Esophagus muscularis mucosa (tissue), 4 donors: Measurements from ENCODE around the gene CAMKMT.

Experiments used
- EP300 ChIP-seq: sonication (generic); formaldehyde crosslinking; IDR thresholded peaks from one replicate; pipeline ENCODE4 v1.6.1; 2017; ENCODE audit warnings: antibody characterized with exemption
- POLR2A ChIP-seq: fragments of 450-650 bp; IDR thresholded peaks from one replicate; pipeline ENCODE4 v1.6.1; 2017; ENCODE audit warnings: antibody characterized with exemption, moderate library complexity, mild to moderate bottlenecking, low read depth
- POLR2AphosphoS5 ChIP-seq, 2 donors: sonication (generic); formaldehyde crosslinking; IDR thresholded peaks; one replicate each; pipeline ENCODE4 v1.6.1; 2017; ENCODE audit warnings: antibody characterized with exemption in 2 of 2
- TF ChIP-seq, protein P1 (sequence below), 3 experiments: fragments of 200-600 bp in 2 of 3; fragments of 450-650 bp in 1 of 3; sonication (generic) in 2 of 3; IDR thresholded peaks; one replicate each; pipeline ENCODE4 v1.5.1; 2017 to 2019; ENCODE audit warnings: antibody characterized with exemption in 3 of 3, mild to moderate bottlenecking in 2 of 3, moderate library complexity in 1 of 3

DNA sequence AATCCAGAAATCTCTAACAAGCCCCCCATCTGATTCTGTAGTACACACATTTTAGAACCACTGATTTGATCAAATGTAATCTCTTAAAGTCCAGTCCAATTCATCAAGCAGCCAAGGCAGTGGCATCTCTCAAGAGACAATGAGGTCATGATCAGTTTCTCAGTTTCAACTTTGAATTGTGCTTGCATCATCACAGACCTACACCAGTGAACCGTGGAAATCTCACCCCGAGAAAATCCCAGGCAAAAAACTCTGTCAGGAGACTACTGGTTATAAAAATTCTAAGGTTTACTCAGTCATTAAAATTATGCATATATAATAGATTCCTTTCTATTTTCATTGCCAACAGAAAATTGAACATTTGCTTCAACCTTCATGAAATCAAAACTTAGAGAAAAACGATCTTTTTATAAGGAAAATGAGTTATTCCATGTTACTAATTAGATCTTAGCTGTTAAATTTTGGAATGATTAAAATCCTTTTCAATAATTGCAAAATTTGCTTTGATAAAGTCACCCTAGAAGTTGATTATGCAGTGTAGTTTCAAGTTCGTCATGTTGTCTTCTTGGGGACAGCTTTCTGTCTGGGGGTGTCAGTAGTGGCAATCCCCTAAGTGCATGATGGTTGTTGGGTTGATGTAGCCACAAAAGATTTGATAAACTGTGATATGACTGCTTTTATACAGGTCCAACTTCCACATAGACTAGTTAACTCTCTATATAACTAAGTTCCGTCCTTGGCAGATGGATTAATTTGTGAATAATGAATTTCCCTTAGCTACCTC lies 235.0 kb downstream of the CAMKMT start:
- TF ChIP-seq POLR2A (no peak), POLR2AphosphoS5 (IDR thresholded peaks at IDR 0.05) (no peak), EP300 (no peak)
- TF ChIP-seq, protein P1, sequence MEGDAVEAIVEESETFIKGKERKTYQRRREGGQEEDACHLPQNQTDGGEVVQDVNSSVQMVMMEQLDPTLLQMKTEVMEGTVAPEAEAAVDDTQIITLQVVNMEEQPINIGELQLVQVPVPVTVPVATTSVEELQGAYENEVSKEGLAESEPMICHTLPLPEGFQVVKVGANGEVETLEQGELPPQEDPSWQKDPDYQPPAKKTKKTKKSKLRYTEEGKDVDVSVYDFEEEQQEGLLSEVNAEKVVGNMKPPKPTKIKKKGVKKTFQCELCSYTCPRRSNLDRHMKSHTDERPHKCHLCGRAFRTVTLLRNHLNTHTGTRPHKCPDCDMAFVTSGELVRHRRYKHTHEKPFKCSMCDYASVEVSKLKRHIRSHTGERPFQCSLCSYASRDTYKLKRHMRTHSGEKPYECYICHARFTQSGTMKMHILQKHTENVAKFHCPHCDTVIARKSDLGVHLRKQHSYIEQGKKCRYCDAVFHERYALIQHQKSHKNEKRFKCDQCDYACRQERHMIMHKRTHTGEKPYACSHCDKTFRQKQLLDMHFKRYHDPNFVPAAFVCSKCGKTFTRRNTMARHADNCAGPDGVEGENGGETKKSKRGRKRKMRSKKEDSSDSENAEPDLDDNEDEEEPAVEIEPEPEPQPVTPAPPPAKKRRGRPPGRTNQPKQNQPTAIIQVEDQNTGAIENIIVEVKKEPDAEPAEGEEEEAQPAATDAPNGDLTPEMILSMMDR (IDR thresholded peaks at IDR 0.05) = no peak
